H1 (cell line): ENCODE measurements around the gene TARP.
"Not testable (repeated sequence)": the region's sequence is repeated elsewhere in the genome, so short reads cannot be mapped to it uniquely, and the experiment has no call there.

Experiments used
- CTCF ChIA-PET: fragments of 300-600 bp; sonication (Branson Sonifier 250); formaldehyde crosslinking; loops from one replicate; lab custom pipeline; 2021; ENCODE audit not compliant: partially characterized antibody; lab: Charles Lee
- POLR2A ChIA-PET: fragments of 300-600 bp; sonication (Branson Sonifier 250); formaldehyde crosslinking; loops from one replicate; lab custom pipeline; 2021; ENCODE audit warnings: inconsistent platforms; ENCODE audit not compliant: partially characterized antibody; lab: Charles Lee
- DNase-seq, 2 experiments: peaks; one replicate each; pipeline versions ENCODE4 v3.0.0 to v3.0.0-alpha.2; 2010 to 2022; ENCODE audit warnings: low spot score in 2 of 2, low read depth in 1 of 2, mixed read lengths in 1 of 2
- FAIRE-seq: peaks from 2 replicates; lab custom pipeline; 2011; peaks lifted over from hg19 to GRCh38; lab: Jason Lieb, UNC
- H2AFZ ChIP-seq: 2 replicates; pipeline ENCODE4 v1.8.1; 2012; ENCODE audit warnings: low read length, inconsistent platforms
- H2AK5ac ChIP-seq: 2 replicates; pipeline ENCODE4 v1.6.1; 2013; ENCODE audit warnings: low read depth, low read length
- H2BK120ac ChIP-seq: replicated peaks from 2 replicates; pipeline ENCODE3; 2013; ENCODE audit warnings: low read depth, low read length, inconsistent platforms
- H2BK12ac ChIP-seq: 2 replicates; pipeline ENCODE4 v1.6.1; 2013; ENCODE audit warnings: low read depth, low read length
- H2BK15ac ChIP-seq: 2 replicates; pipeline ENCODE4 v1.6.1; 2013; ENCODE audit warnings: low read length
- H2BK20ac ChIP-seq: 2 replicates; pipeline ENCODE4 v1.6.1; 2013; ENCODE audit warnings: low read length
- H2BK5ac ChIP-seq: 2 replicates; pipeline ENCODE4 v1.6.1; 2013; ENCODE audit warnings: low read depth, low read length
- H3K14ac ChIP-seq: 2 replicates; pipeline ENCODE4 v1.6.1; 2013; ENCODE audit warnings: inconsistent platforms; ENCODE audit not compliant: insufficient read length
- H3K18ac ChIP-seq: 2 replicates; pipeline ENCODE4 v1.6.1; 2013; ENCODE audit warnings: low read length; ENCODE audit errors: extremely low read depth
- H3K23ac ChIP-seq: 2 replicates; pipeline ENCODE4 v1.6.1; 2013; ENCODE audit warnings: inconsistent platforms; ENCODE audit not compliant: insufficient read length
- H3K23me2 ChIP-seq: 2 replicates; pipeline ENCODE4 v1.6.1; 2013; ENCODE audit warnings: low read depth, low read length
- H3K27ac ChIP-seq: 2 replicates; pipeline ENCODE4 v1.6.1; 2011; ENCODE audit warnings: low read depth, low read length, inconsistent platforms
- H3K27me3 ChIP-seq, 4 experiments: replicated peaks in 1 of 4; 1 replicate in 1 of 4; 2 replicates in 3 of 4; pipeline versions ENCODE4 v1.6.1 to v1.8.1; 2011 to 2013; ENCODE audit warnings: low read length in 3 of 4, mild to moderate bottlenecking in 3 of 4, inconsistent platforms in 2 of 4, mixed read lengths in 2 of 4, moderate library complexity in 1 of 4; ENCODE audit not compliant: control insufficient read depth in 3 of 4, insufficient read depth in 3 of 4; ENCODE audit errors: extremely low read depth in 1 of 4
- H3K36me3 ChIP-seq, 4 experiments: 2 replicates each; pipeline versions ENCODE4 v1.6.1 to v1.8.1; 2011 to 2013; ENCODE audit warnings: mild to moderate bottlenecking in 4 of 4, low read length in 3 of 4, moderate library complexity in 2 of 4, control low read depth in 1 of 4, inconsistent platforms in 1 of 4; ENCODE audit not compliant: insufficient read depth in 4 of 4, control insufficient read depth in 2 of 4
- H3K4ac ChIP-seq: replicated peaks from 2 replicates; pipeline ENCODE3; 2013; ENCODE audit warnings: low read length, low read depth, mixed read lengths, inconsistent platforms; ENCODE audit not compliant: insufficient read length
- H3K4me1 ChIP-seq, 4 experiments: replicated peaks in 1 of 4; 1 replicate in 1 of 4; 2 replicates in 3 of 4; pipeline versions ENCODE4 v1.6.1 to v1.8.1; 2011 to 2013; ENCODE audit warnings: low read length in 3 of 4, inconsistent platforms in 2 of 4, mixed read lengths in 1 of 4; ENCODE audit not compliant: insufficient read depth in 4 of 4, control insufficient read depth in 3 of 4
- H3K4me2 ChIP-seq, 2 experiments: 2 replicates each; pipeline versions ENCODE4 v1.6.1 to v1.8.1; 2011 to 2013; ENCODE audit warnings: low read depth in 2 of 2, low read length in 2 of 2, control low read depth in 1 of 2, inconsistent platforms in 1 of 2, mild to moderate bottlenecking in 1 of 2; ENCODE audit not compliant: insufficient read depth in 1 of 2
- H3K4me3 ChIP-seq, 4 experiments: fragments of 200-600, 300-600 bp in 1 of 4; sonication (generic), shearing (Covaris generic), sonication (Bioruptor Twin) in 1 of 4; 2 replicates each; pipeline versions ENCODE4 v1.5.1 to v1.8.1; 2011 to 2016; ENCODE audit warnings: low read length in 4 of 4, low read depth in 3 of 4, control low read depth in 2 of 4, inconsistent platforms in 2 of 4, mild to moderate bottlenecking in 2 of 4, mixed read lengths in 1 of 4, moderate library complexity in 1 of 4; ENCODE audit not compliant: insufficient read depth in 2 of 4; ENCODE audit errors: extremely low read depth in 1 of 4
- H3K56ac ChIP-seq: replicated peaks from 2 replicates; pipeline ENCODE3; 2013; ENCODE audit warnings: low read depth, mild to moderate bottlenecking, mixed read lengths, low read length, inconsistent platforms; ENCODE audit not compliant: insufficient read length
- H3K79me1 ChIP-seq: 2 replicates; pipeline ENCODE4 v1.6.1; 2013; ENCODE audit warnings: low read depth, low read length, control low read depth
- H3K79me2 ChIP-seq, 2 experiments: 2 replicates each; pipeline versions ENCODE4 v1.6.1 to v1.8.1; 2012 to 2013; ENCODE audit warnings: low read length in 2 of 2, mild to moderate bottlenecking in 2 of 2, inconsistent platforms in 1 of 2; ENCODE audit not compliant: insufficient read depth in 2 of 2, control insufficient read depth in 1 of 2
- H3K9ac ChIP-seq, 4 experiments: replicated peaks in 1 of 4; 1 replicate in 1 of 4; 2 replicates in 3 of 4; pipeline versions ENCODE4 v1.6.1 to v1.8.1; 2011 to 2013; ENCODE audit warnings: low read depth in 3 of 4, low read length in 3 of 4, control low read depth in 2 of 4, mild to moderate bottlenecking in 2 of 4, moderate library complexity in 2 of 4, inconsistent platforms in 1 of 4; ENCODE audit errors: extremely low read depth in 1 of 4
- H3K9me3 ChIP-seq, 2 experiments: 2 replicates each; pipeline versions ENCODE4 v1.6.1 to v1.8.1; 2012 to 2013; ENCODE audit warnings: mild to moderate bottlenecking in 2 of 2, moderate library complexity in 2 of 2, control low read depth in 1 of 2, inconsistent platforms in 1 of 2, low read depth in 1 of 2, low read length in 1 of 2, mixed read lengths in 1 of 2; ENCODE audit not compliant: insufficient read depth in 2 of 2
- H4K20me1 ChIP-seq, 2 experiments: replicated peaks in 1 of 2; 2 replicates each; pipeline versions ENCODE3 to v1.8.1; 2011 to 2013; ENCODE audit warnings: inconsistent platforms in 2 of 2, low read length in 2 of 2, mild to moderate bottlenecking in 1 of 2; ENCODE audit not compliant: insufficient read depth in 2 of 2, control insufficient read depth in 1 of 2
- H4K5ac ChIP-seq: 2 replicates; pipeline ENCODE4 v1.6.1; 2013; ENCODE audit warnings: low read length, low read depth, mixed read lengths, inconsistent platforms; ENCODE audit not compliant: insufficient read length
- H4K8ac ChIP-seq: 2 replicates; pipeline ENCODE4 v1.8.0; 2013; ENCODE audit warnings: mild to moderate bottlenecking, moderate library complexity, low read length, inconsistent platforms; ENCODE audit not compliant: insufficient read depth; ENCODE audit errors: extremely low read depth
- H4K91ac ChIP-seq: replicated peaks from 2 replicates; pipeline ENCODE3; 2013; ENCODE audit warnings: low read length, mixed read lengths, inconsistent platforms; ENCODE audit not compliant: insufficient read length
- BCL11A ChIP-seq, 2 experiments: IDR thresholded peaks; one replicate each; pipeline ENCODE4 v1.6.1; 2011; ENCODE audit warnings: low read depth in 2 of 2, low read length in 2 of 2, mild to moderate bottlenecking in 2 of 2
- E2F6 ChIP-seq: IDR thresholded peaks from 2 replicates; pipeline ENCODE4 v1.6.1; 2012; ENCODE audit warnings: inconsistent platforms
- RAD21 ChIP-seq, 2 experiments: IDR thresholded peaks in 1 of 2; conservative IDR thresholded peaks in 1 of 2; 2 replicates each; pipeline ENCODE4 v1.6.1; 2011; ENCODE audit warnings: low read depth in 2 of 2, low read length in 2 of 2, improper control_type of control experiment in 1 of 2, inconsistent platforms in 1 of 2, mild to moderate bottlenecking in 1 of 2, moderate library complexity in 1 of 2
- WGBS, 2 experiments: shearing (Covaris generic) in 1 of 2; methylation state at CpG; one replicate each; pipeline versions ENCODE4 v1.1.6 to v1.1.7; 2013 to 2015; ENCODE audit warnings: low lambda C conversion rate in 2 of 2, mixed read lengths in 2 of 2, inconsistent platforms in 1 of 2, low coverage in 1 of 2, missing lambda C conversion rate in 1 of 2; ENCODE audit not compliant: insufficient replicate concordance in 2 of 2, insufficient coverage in 1 of 2, insufficient read length in 1 of 2; ENCODE audit errors: extremely low coverage in 1 of 2, missing lambda C conversion rate in 1 of 2; 5-methylcytosine and 5-hydroxymethylcytosine counted together

Gene TARP

GRCh38 chr7:38235606-38236005 is 37.8 kb downstream of the TARP start (continued):
- no peak for TF ChIP-seq RAD21 (IDR thresholded peaks at IDR 0.05 in 1 of 2, conservative IDR thresholded peaks at IDR 0.05 in 1 of 2; ENCODE audit: low read depth in 2 of 2, low read length in 2 of 2)
- TF ChIP-seq E2F6, result no peak
- TF ChIP-seq BCL11A (IDR thresholded peaks at IDR 0.05; ENCODE audit: low read depth in 2 of 2, low read length in 2 of 2), result no peak

GRCh38 chr7:38234759-38235158 is 38.7 kb downstream of the TARP start:
- H4K5ac ChIP-seq, POLR2A ChIA-PET, H3K27me3 ChIP-seq, H2BK20ac ChIP-seq, H3K14ac ChIP-seq, H3K56ac ChIP-seq, H2AK5ac ChIP-seq, H4K20me1 ChIP-seq, FAIRE-seq, H3K9ac ChIP-seq, H4K8ac ChIP-seq, H3K9me3 ChIP-seq, H3K27ac ChIP-seq, H2BK120ac ChIP-seq, H3K4me3 ChIP-seq, H2BK12ac ChIP-seq, H3K36me3 ChIP-seq, H3K23me2 ChIP-seq, DNase-seq, H4K91ac ChIP-seq, H3K79me2 ChIP-seq, H3K4me2 ChIP-seq, H3K4me1 ChIP-seq, H3K79me1 ChIP-seq, H3K18ac ChIP-seq, H3K23ac ChIP-seq, H2AFZ ChIP-seq, H2BK5ac ChIP-seq, H3K4ac ChIP-seq, H2BK15ac ChIP-seq: not testable (repeated sequence)
- 93% methylated on average over 11 of the region's 11 CpGs; no CpG with 5 or more reads in 1 of the 2 experiments for WGBS, 2 experiments
- CTCF ChIA-PET, result interaction anchor here (0.7 to 2.5 kb wide), 4 partner anchors 12 to 136 kb away, joined by 3 to 11 read pairs (median 6); no protein-coding TSS in a partner anchor
